IMR-90 (cell line): ENCODE data around the gene ALDH1A2. TPM values are rescaled to one million over a fixed set of nuclear protein-coding genes. Genes with fewer than 3 reads are reported as not detected.

Experiments used
- ATAC-seq: fragments of 200-7000 bp; cut with Tn5 transposase; 2 replicates; pipeline ENCODE4 v1.9.1; 2020; ENCODE audit warnings: low read depth, mild to moderate bottlenecking, moderate library complexity
- BruUV-seq: library from RNA; stranded (reverse); fragments of 400-500 nt; replicated peaks from 2 replicates; lab custom pipeline; 2021; lab: Mats Ljungman, UMichigan
- CTCF ChIA-PET: fragments of 300-600 bp; formaldehyde crosslinking; extraction: SDS; loops from one replicate; lab custom pipeline; 2021; ENCODE audit warnings: antibody characterized with exemption; lab: Yijun Ruan, JAX
- POLR2A ChIA-PET: fragments of 300-600 bp; sonication (Branson Sonifier 250); formaldehyde crosslinking; loops from one replicate; lab custom pipeline; 2022; ENCODE audit warnings: antibody characterized with exemption; ENCODE audit not compliant: unreplicated experiment; lab: Charles Lee
- DNase-seq: peaks from one replicate; pipeline ENCODE4 v3.0.0; 2013
- H2AFZ ChIP-seq: replicated peaks from 2 replicates; pipeline ENCODE3; 2013; ENCODE audit warnings: low read length, mild to moderate bottlenecking; ENCODE audit not compliant: poor library complexity
- H2AK5ac ChIP-seq: 2 replicates; pipeline ENCODE4 v1.6.1; 2013; ENCODE audit warnings: low read depth, low read length, inconsistent platforms
- H2AK9ac ChIP-seq: replicated peaks from 2 replicates; pipeline ENCODE3; 2013; ENCODE audit warnings: mild to moderate bottlenecking, low read depth, low read length, moderate library complexity; ENCODE audit not compliant: poor library complexity
- H2BK120ac ChIP-seq: 2 replicates; pipeline ENCODE4 v1.6.1; 2013; ENCODE audit warnings: low read depth, low read length, inconsistent platforms
- H2BK15ac ChIP-seq: 3 replicates; pipeline ENCODE4 v1.6.1; 2013; ENCODE audit warnings: low read depth, low read length, inconsistent platforms
- H2BK20ac ChIP-seq: 2 replicates; pipeline ENCODE4 v1.6.1; 2013; ENCODE audit warnings: low read depth, mild to moderate bottlenecking, inconsistent platforms, low read length, moderate library complexity
- H2BK5ac ChIP-seq: 2 replicates; pipeline ENCODE4 v1.6.1; 2013; ENCODE audit warnings: mild to moderate bottlenecking, low read depth, low read length, inconsistent platforms; ENCODE audit not compliant: poor library complexity, severe bottlenecking
- H3K14ac ChIP-seq: replicated peaks from 2 replicates; pipeline ENCODE4 v1.6.1; 2013; ENCODE audit warnings: low read depth, low read length, inconsistent platforms
- H3K18ac ChIP-seq: 2 replicates; pipeline ENCODE4 v1.6.1; 2013; ENCODE audit warnings: low read depth, low read length, control low read depth
- H3K23ac ChIP-seq: 2 replicates; pipeline ENCODE4 v1.6.1; 2013; ENCODE audit warnings: low read depth, low read length, inconsistent platforms
- H3K27ac ChIP-seq: 2 replicates; pipeline ENCODE4 v1.5.1; 2013; ENCODE audit warnings: mild to moderate bottlenecking, control low read depth, low read length; ENCODE audit not compliant: insufficient read depth
- H3K27me3 ChIP-seq: 2 replicates; pipeline ENCODE4 v1.6.1; 2013; ENCODE audit warnings: low read length; ENCODE audit not compliant: control insufficient read depth, insufficient read depth
- H3K36me3 ChIP-seq: 2 replicates; pipeline ENCODE4 v1.6.1; 2013; ENCODE audit warnings: low read length, mixed read lengths; ENCODE audit not compliant: control insufficient read depth, insufficient read depth
- H3K4ac ChIP-seq: 2 replicates; pipeline ENCODE4 v1.6.1; 2013; ENCODE audit warnings: low read depth, low read length, inconsistent platforms
- H3K4me1 ChIP-seq: 2 replicates; pipeline ENCODE4 v1.6.1; 2013; ENCODE audit warnings: low read length, mixed read lengths; ENCODE audit not compliant: control insufficient read depth, insufficient read depth
- H3K4me2 ChIP-seq: 2 replicates; pipeline ENCODE4 v1.6.1; 2013; ENCODE audit warnings: low read depth, mild to moderate bottlenecking, control low read depth, low read length, moderate library complexity
- H3K4me3 ChIP-seq: 2 replicates; pipeline ENCODE4 v1.5.1; 2013; ENCODE audit warnings: low read depth, mild to moderate bottlenecking, control low read depth, low read length, moderate library complexity; ENCODE audit not compliant: insufficient read depth
- H3K56ac ChIP-seq: 2 replicates; pipeline ENCODE4 v1.6.1; 2013; ENCODE audit warnings: low read length, inconsistent platforms; ENCODE audit not compliant: insufficient read depth; ENCODE audit errors: extremely low read depth
- H3K79me1 ChIP-seq, 2 experiments: 2 replicates each; pipeline ENCODE4 v1.6.1; 2013; ENCODE audit warnings: low read length in 2 of 2, inconsistent platforms in 1 of 2, low read depth in 1 of 2
- H3K9ac ChIP-seq: 2 replicates; pipeline ENCODE4 v1.6.1; 2013; ENCODE audit warnings: low read depth, low read length, control low read depth
- H3K9me1 ChIP-seq: 2 replicates; pipeline ENCODE4 v1.6.1; 2013; ENCODE audit warnings: low read length, inconsistent platforms; ENCODE audit not compliant: insufficient read depth
- H3K9me3 ChIP-seq: 2 replicates; pipeline ENCODE4 v1.6.1; 2013; ENCODE audit warnings: low read length; ENCODE audit not compliant: control insufficient read depth, insufficient read depth
- H4K20me1 ChIP-seq: 2 replicates; pipeline ENCODE4 v1.6.1; 2013; ENCODE audit warnings: low read length, inconsistent platforms; ENCODE audit not compliant: insufficient read depth
- H4K5ac ChIP-seq: 2 replicates; pipeline ENCODE4 v1.6.1; 2013; ENCODE audit warnings: mild to moderate bottlenecking, low read depth, low read length, control low read depth
- H4K8ac ChIP-seq, 2 experiments: 2 replicates each; pipeline ENCODE4 v1.6.1; 2013; ENCODE audit warnings: low read depth in 2 of 2, low read length in 2 of 2, control low read depth in 1 of 2, inconsistent platforms in 1 of 2
- H4K91ac ChIP-seq: 2 replicates; pipeline ENCODE4 v1.6.1; 2013; ENCODE audit warnings: low read depth, low read length, inconsistent platforms; ENCODE audit not compliant: insufficient read depth
- BHLHE40 ChIP-seq: fragments of 150-350 bp; IDR thresholded peaks from 2 replicates; pipeline ENCODE4 v1.6.1; 2016; ENCODE audit warnings: mild to moderate bottlenecking, low read depth, low read length
- CEBPB ChIP-seq: IDR thresholded peaks from 2 replicates; pipeline ENCODE4 v1.6.1; 2012; ENCODE audit warnings: low read depth, low read length, improper control_type of control experiment
- CHD1 ChIP-seq: IDR thresholded peaks from 2 replicates; pipeline ENCODE4 v1.6.1; 2012; ENCODE audit warnings: low read depth, low read length, improper control_type of control experiment
- FOS ChIP-seq: fragments of 150-350 bp; IDR thresholded peaks from 2 replicates; pipeline ENCODE4 v1.6.1; 2016; ENCODE audit warnings: low read depth, low read length
- MAFK ChIP-seq: IDR thresholded peaks from 2 replicates; pipeline ENCODE4 v1.6.1; 2012; ENCODE audit warnings: low read depth, low read length, improper control_type of control experiment
- MAZ ChIP-seq: IDR thresholded peaks from 2 replicates; pipeline ENCODE4 v1.6.1; 2012; ENCODE audit warnings: low read depth, mild to moderate bottlenecking, low read length, improper control_type of control experiment, moderate library complexity, borderline replicate concordance
- MXI1 ChIP-seq: IDR thresholded peaks from 2 replicates; pipeline ENCODE4 v1.6.1; 2012; ENCODE audit warnings: low read depth, mild to moderate bottlenecking, low read length, moderate library complexity, borderline replicate concordance
- NFE2L2 ChIP-seq: fragments of 150-350 bp; IDR thresholded peaks from 2 replicates; pipeline ENCODE4 v1.6.1; 2016; ENCODE audit warnings: low read depth, mild to moderate bottlenecking, low read length
- POLR2A ChIP-seq: IDR thresholded peaks from 2 replicates; pipeline ENCODE4 v1.6.1; 2012; ENCODE audit warnings: mild to moderate bottlenecking, low read depth, low read length
- RAD21 ChIP-seq: IDR thresholded peaks from 2 replicates; pipeline ENCODE4 v1.6.1; 2012; ENCODE audit warnings: low read length, improper control_type of control experiment
- RCOR1 ChIP-seq: IDR thresholded peaks from 2 replicates; pipeline ENCODE4 v1.6.1; 2012; ENCODE audit warnings: mild to moderate bottlenecking, low read length, improper control_type of control experiment; ENCODE audit not compliant: insufficient replicate concordance
- RFX5 ChIP-seq: IDR thresholded peaks from 2 replicates; pipeline ENCODE4 v1.8.0; 2012; ENCODE audit warnings: low read depth, mild to moderate bottlenecking, low read length, moderate library complexity
- SMC3 ChIP-seq: fragments of 150-350 bp; IDR thresholded peaks from 2 replicates; pipeline ENCODE4 v1.6.1; 2016; ENCODE audit warnings: low read depth, mild to moderate bottlenecking, antibody characterized with exemption, low read length, moderate library complexity
- WGBS, 2 experiments: methylation state at CpG; one replicate each; pipeline versions ENCODE4 v1.1.5 to v1.1.7; 2013; ENCODE audit warnings: missing lambda C conversion rate in 2 of 2; ENCODE audit not compliant: insufficient read length in 1 of 2; ENCODE audit errors: extremely low coverage in 2 of 2; 5-methylcytosine and 5-hydroxymethylcytosine counted together
- dilution Hi-C: fragments of 300-500 bp; cut with HindIII; formaldehyde crosslinking; loops from one replicate; pipeline ENCODE4 v1.14.3; 2018; ENCODE audit warnings: low sequenced_read_pairs; ENCODE audit not compliant: unreplicated experiment
- in situ Hi-C: fragments of 300-500 bp; cut with MboI; formaldehyde crosslinking; loops from 3 replicates; pipeline ENCODE4 v1.14.3; 2019; ENCODE audit warnings: low sequenced_read_pairs, inconsistent platforms, mixed read lengths
- intact Hi-C: fragments of 100-400 bp; cut with micrococcal nuclease; formaldehyde crosslinking; loops from 2 replicates; pipeline ENCODE4 v1.10.0; 2022
- polyA plus RNA-seq, 3 experiments: library from polyadenylated mRNA; depleted of rRNA; stranded (reverse); fragments of >200 nt; gene quantifications; 2 replicates each; pipeline ENCODE4 v1.2.3, GENCODE V29; 2012; ENCODE audit warnings: low replicate concordance in 1 of 3
- total RNA-seq: library from RNA; depleted of rRNA; stranded (reverse); fragments of >200 nt; gene quantifications from 2 replicates; pipeline ENCODE4 v1.2.3, GENCODE V29; 2012
- TF ChIP-seq, protein P1 (sequence below): conservative IDR thresholded peaks from 2 replicates; pipeline ENCODE4 v1.5.1; 2012; ENCODE audit warnings: mild to moderate bottlenecking, low read depth, low read length, improper control_type of control experiment
- TF ChIP-seq, protein P2 (sequence below): fragments of 150-350 bp; IDR thresholded peaks from 2 replicates; pipeline ENCODE4 v1.6.1; 2016; ENCODE audit warnings: low read depth, mild to moderate bottlenecking, low read length, moderate library complexity, borderline replicate concordance
- TF ChIP-seq, protein P3 (sequence below): fragments of 150-350 bp; IDR thresholded peaks from 2 replicates; pipeline ENCODE4 v1.6.1; 2017; ENCODE audit warnings: mild to moderate bottlenecking, antibody characterized with exemption, low read length, low read depth

Gene ALDH1A2
- total and polyA plus RNA-seq, 2 of the 4 experiments (the other 2 are of a cell fraction), result not detected

DNA sequence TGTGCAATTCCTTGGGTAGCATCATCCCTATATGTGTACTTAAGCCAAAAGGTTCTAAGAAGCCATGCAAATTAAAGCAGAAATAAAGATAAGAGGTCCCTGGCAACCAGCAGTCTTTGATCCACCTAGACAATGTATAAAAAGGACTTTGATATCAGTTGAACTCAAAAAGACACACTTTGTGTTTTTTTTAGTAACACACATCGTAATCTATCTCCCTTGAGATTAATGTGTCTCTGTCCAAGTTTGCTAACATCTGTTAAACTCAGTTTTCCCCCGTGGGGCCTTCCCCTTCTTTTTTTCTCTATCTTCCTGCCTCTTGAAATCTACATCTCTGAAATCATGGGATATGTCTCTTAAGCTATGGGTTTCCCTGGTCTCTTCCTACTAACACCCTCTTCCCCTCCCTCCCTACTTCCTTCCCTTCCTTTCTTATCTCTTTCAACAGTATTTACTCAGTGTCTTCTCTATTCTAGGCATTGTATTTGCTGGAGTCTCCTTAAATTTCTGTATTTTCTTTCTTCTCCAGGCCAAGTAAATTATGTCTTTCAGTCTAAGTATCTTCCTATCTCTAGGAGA is 27.7 kb downstream of the ALDH1A2 start:
- in situ Hi-C loops, result no loop called here
- Histone ChIP-seq H2BK15ac (no peak overlapping the region), H3K27me3 (no peaks in the 10 kb centered on the region; the same call in 1 of the 2 replicates), H4K8ac (no peak overlapping the region), H3K36me3 (no peaks in the 10 kb centered on the region), H3K56ac (no peak overlapping the region), H3K4me1 (no peaks in the 10 kb centered on the region), H3K4me3 (no peak overlapping the region), H4K20me1 (no peaks in the 10 kb centered on the region), H3K4me2 (no peak overlapping the region), H2BK20ac (no peak overlapping the region), H3K4ac (no peak overlapping the region), H3K23ac (no peak overlapping the region), H4K5ac (no peak overlapping the region), H3K9me3 (no peaks in the 10 kb centered on the region), H3K79me1 (no peaks in the 10 kb centered on the region), H3K18ac (no peak overlapping the region), H2AK9ac (no peak overlapping the region), H3K27ac (no peak overlapping the region), H2AK5ac (no peak overlapping the region), H3K9ac (no peak overlapping the region), H4K91ac (no peak overlapping the region), H2BK5ac (no peak overlapping the region), H3K9me1 (no peaks in the 10 kb centered on the region), H3K14ac (no peak overlapping the region), H2BK120ac (no peak overlapping the region), H2AFZ (no peak overlapping the region)
- intact Hi-C loops, result no loop called here
- no peak for TF ChIP-seq RCOR1
- TF ChIP-seq BHLHE40, result no peak
- no peak for TF ChIP-seq MAZ
- TF ChIP-seq NFE2L2, result no peak
- no peak for TF ChIP-seq RAD21
- TF ChIP-seq, protein P1, sequence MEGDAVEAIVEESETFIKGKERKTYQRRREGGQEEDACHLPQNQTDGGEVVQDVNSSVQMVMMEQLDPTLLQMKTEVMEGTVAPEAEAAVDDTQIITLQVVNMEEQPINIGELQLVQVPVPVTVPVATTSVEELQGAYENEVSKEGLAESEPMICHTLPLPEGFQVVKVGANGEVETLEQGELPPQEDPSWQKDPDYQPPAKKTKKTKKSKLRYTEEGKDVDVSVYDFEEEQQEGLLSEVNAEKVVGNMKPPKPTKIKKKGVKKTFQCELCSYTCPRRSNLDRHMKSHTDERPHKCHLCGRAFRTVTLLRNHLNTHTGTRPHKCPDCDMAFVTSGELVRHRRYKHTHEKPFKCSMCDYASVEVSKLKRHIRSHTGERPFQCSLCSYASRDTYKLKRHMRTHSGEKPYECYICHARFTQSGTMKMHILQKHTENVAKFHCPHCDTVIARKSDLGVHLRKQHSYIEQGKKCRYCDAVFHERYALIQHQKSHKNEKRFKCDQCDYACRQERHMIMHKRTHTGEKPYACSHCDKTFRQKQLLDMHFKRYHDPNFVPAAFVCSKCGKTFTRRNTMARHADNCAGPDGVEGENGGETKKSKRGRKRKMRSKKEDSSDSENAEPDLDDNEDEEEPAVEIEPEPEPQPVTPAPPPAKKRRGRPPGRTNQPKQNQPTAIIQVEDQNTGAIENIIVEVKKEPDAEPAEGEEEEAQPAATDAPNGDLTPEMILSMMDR, result no peak
- TF ChIP-seq CHD1, result no peak
- no peak for TF ChIP-seq CEBPB
- no peak for TF ChIP-seq POLR2A
- no peak for TF ChIP-seq SMC3
- TF ChIP-seq, protein P2, sequence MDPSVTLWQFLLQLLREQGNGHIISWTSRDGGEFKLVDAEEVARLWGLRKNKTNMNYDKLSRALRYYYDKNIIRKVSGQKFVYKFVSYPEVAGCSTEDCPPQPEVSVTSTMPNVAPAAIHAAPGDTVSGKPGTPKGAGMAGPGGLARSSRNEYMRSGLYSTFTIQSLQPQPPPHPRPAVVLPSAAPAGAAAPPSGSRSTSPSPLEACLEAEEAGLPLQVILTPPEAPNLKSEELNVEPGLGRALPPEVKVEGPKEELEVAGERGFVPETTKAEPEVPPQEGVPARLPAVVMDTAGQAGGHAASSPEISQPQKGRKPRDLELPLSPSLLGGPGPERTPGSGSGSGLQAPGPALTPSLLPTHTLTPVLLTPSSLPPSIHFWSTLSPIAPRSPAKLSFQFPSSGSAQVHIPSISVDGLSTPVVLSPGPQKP, result no peak
- no peak for TF ChIP-seq MXI1
- no peak for TF ChIP-seq MAFK
- no peak for TF ChIP-seq RFX5
- TF ChIP-seq, protein P3, sequence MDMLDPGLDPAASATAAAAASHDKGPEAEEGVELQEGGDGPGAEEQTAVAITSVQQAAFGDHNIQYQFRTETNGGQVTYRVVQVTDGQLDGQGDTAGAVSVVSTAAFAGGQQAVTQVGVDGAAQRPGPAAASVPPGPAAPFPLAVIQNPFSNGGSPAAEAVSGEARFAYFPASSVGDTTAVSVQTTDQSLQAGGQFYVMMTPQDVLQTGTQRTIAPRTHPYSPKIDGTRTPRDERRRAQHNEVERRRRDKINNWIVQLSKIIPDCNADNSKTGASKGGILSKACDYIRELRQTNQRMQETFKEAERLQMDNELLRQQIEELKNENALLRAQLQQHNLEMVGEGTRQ, result no peak
- TF ChIP-seq FOS, result no peak
- dilution Hi-C loops, result no loop called here
- BruUV-seq, result no TSS peak
- ATAC-seq (no peak), DNase-seq (no peak)
- CTCF ChIA-PET, result no interaction called here
- WGBS, 2 experiments, result no CpG with 5 or more reads among the region's 2 CpGs
- POLR2A ChIA-PET, result no interaction called here
